AG08396 (cell line): ENCODE results near the gene PDZRN3.
A peak's percentile ranks its signal among the peaks of the same experiment; 100 is the strongest.

Experiments
- DNase-seq: peaks from one replicate; pipeline ENCODE4 v3.0.0; 2012; ENCODE audit warnings: low spot score, mixed read lengths

The PDZRN3 gene

GRCh38 chr3:73415118-73415517, 209.6 kb downstream of the PDZRN3 start:
- no peak for DNase-seq

- no peak for DNase-seq
Observed at GRCh38 chr3:73413619-73414018, 211.1 kb downstream of the PDZRN3 start.

- no peak for DNase-seq
Observed at GRCh38 chr3:73411993-73412392, 212.7 kb downstream of the PDZRN3 start.

GRCh38 chr3:73411545-73411944, 213.2 kb downstream of the PDZRN3 start:
- DNase-seq: no peak

- peak; percentile 56 for DNase-seq
Observed at GRCh38 chr3:73409138-73409763, 215.5 kb downstream of the PDZRN3 start.

GRCh38 chr3:73408634-73409033, 216.1 kb downstream of the PDZRN3 start:
- no peak for DNase-seq

GRCh38 chr3:73407577-73407976, 217.2 kb downstream of the PDZRN3 start:
- DNase-seq: no peak

- DNase-seq: peak; percentile 41
Observed at GRCh38 chr3:73405853-73406252, 218.9 kb downstream of the PDZRN3 start.

GRCh38 chr3:73405000-73405399, 219.7 kb downstream of the PDZRN3 start:
- no peak for DNase-seq

GRCh38 chr3:73404435-73404834, 220.3 kb downstream of the PDZRN3 start:
- DNase-seq: no peak

- no peak for DNase-seq
Observed at GRCh38 chr3:73403444-73403843, 221.3 kb downstream of the PDZRN3 start.

- no peak for DNase-seq
Observed at GRCh38 chr3:73401616-73402279, 223.0 kb downstream of the PDZRN3 start.

GRCh38 chr3:73401059-73401458, 223.7 kb downstream of the PDZRN3 start:
- DNase-seq: no peak

GRCh38 chr3:73399666-73400253, 225.0 kb downstream of the PDZRN3 start:
- no peak for DNase-seq

- no peak for DNase-seq
Observed at GRCh38 chr3:73399106-73399505, 225.6 kb downstream of the PDZRN3 start.

- DNase-seq: no peak
Observed at GRCh38 chr3:73398084-73398483, 226.7 kb downstream of the PDZRN3 start.

- no peak for DNase-seq
Observed at GRCh38 chr3:73394240-73394639, 230.5 kb downstream of the PDZRN3 start.

GRCh38 chr3:73393005-73393404, 231.7 kb downstream of the PDZRN3 start:
- no peak for DNase-seq

- DNase-seq: no peak
Observed at GRCh38 chr3:73391984-73392383, 232.8 kb downstream of the PDZRN3 start.

- no peak for DNase-seq
Observed at GRCh38 chr3:73389928-73390327, 234.8 kb downstream of the PDZRN3 start.

GRCh38 chr3:73389117-73389813, 235.5 kb downstream of the PDZRN3 start:
- DNase-seq: no peak

- DNase-seq: no peak
Observed at GRCh38 chr3:73385568-73385967, 239.2 kb downstream of the PDZRN3 start.
